OCI-LY3 (cell line): Measurements from ENCODE around the gene TCF12.

Experiments used
- H2AFZ ChIP-seq: fragments of 200-600, 300-600 bp; shearing (Covaris generic); 2 replicates; pipeline ENCODE4 v1.6.0; 2014; ENCODE audit warnings: antibody characterized with exemption, low read depth, low read length
- H3K27ac ChIP-seq: fragments of 200-600, 300-600 bp; sonication (generic); 2 replicates; pipeline ENCODE4 v1.5.1; 2014; ENCODE audit warnings: mild to moderate bottlenecking, low read length, moderate library complexity, mixed read lengths
- H3K27me3 ChIP-seq: fragments of 200-600, 300-600 bp; sonication (generic); 2 replicates; pipeline ENCODE4 v1.6.1; 2014; ENCODE audit warnings: low read depth, low read length, mixed read lengths
- H3K36me3 ChIP-seq: fragments of 200-600, 300-600 bp; sonication (generic); replicated peaks from 2 replicates; pipeline ENCODE3; 2014; ENCODE audit warnings: low read depth, low read length, mixed read lengths
- H3K4me1 ChIP-seq: fragments of 300-600, 200-600 bp; sonication (generic); 2 replicates; pipeline ENCODE4 v1.6.1; 2014; ENCODE audit warnings: low read length, mixed read lengths
- H3K4me2 ChIP-seq: fragments of 200-600, 300-600 bp; sonication (generic); 2 replicates; pipeline ENCODE4 v1.6.1; 2014; ENCODE audit warnings: low read length, mixed read lengths
- H3K4me3 ChIP-seq: fragments of 300-600, 200-600 bp; sonication (generic); 2 replicates; pipeline ENCODE4 v1.5.1; 2014; ENCODE audit warnings: antibody characterized with exemption, mild to moderate bottlenecking, low read length, moderate library complexity
- H3K79me2 ChIP-seq: fragments of 300-600, 200-600 bp; shearing (Covaris generic); 2 replicates; pipeline ENCODE4 v1.6.1; 2014; ENCODE audit warnings: mild to moderate bottlenecking, low read length, mixed read lengths
- H3K9ac ChIP-seq: fragments of 300-600, 200-600 bp; shearing (Covaris generic); 2 replicates; pipeline ENCODE4 v1.6.0; 2014; ENCODE audit warnings: mild to moderate bottlenecking, low read length, moderate library complexity
- H3K9me3 ChIP-seq: fragments of 200-600, 300-600 bp; shearing (Covaris generic); 2 replicates; pipeline ENCODE4 v1.6.1; 2014; ENCODE audit warnings: low read length, mixed read lengths; ENCODE audit not compliant: insufficient read depth
- H4K20me1 ChIP-seq: fragments of 200-600, 300-600 bp; sonication (generic); 2 replicates; pipeline ENCODE4 v1.6.1; 2016; ENCODE audit warnings: low read length, mixed read lengths; ENCODE audit not compliant: insufficient read depth
- CTCF ChIP-seq: fragments of 200-600, 300-600 bp; sonication (generic); IDR thresholded peaks from 2 replicates; pipeline ENCODE4 v1.5.1; 2014; ENCODE audit warnings: antibody characterized with exemption, low read length, low read depth
- EZH2phosphoT487 ChIP-seq: fragments of 200-600 bp; shearing (Covaris generic); IDR thresholded peaks from 2 replicates; pipeline ENCODE4 v1.6.1; 2018; ENCODE audit warnings: antibody characterized with exemption, mixed run types, low read depth

TCF12 gene

GRCh38 chr15:57033715-57034439, 115.4 kb downstream of the TCF12 start:
- Histone ChIP-seq H3K9me3 (no peaks in the 10 kb centered on the region), H3K4me3 (no peak overlapping the region), H3K4me1 (peaks cover 19% of the 10 kb centered on the region), H3K27me3 (no peaks in the 10 kb centered on the region), H2AFZ (no peak overlapping the region), H3K4me2 (no peak overlapping the region), H4K20me1 (peaks cover 10% of the 10 kb centered on the region; the same call in 1 of the 2 replicates), H3K79me2 (peaks cover 44% of the 10 kb centered on the region), H3K9ac (no peak overlapping the region), H3K36me3 (no peaks in the 10 kb centered on the region), H3K27ac (no peak overlapping the region)
- TF ChIP-seq CTCF (no peak), EZH2phosphoT487 (no peak)

GRCh38 chr15:57034613-57035012, 116.2 kb downstream of the TCF12 start:
- no peaks in the 10 kb centered on the region for H3K36me3 ChIP-seq
- no peak overlapping the region for H3K27ac ChIP-seq
- peaks cover 19% of the 10 kb centered on the region for H3K4me1 ChIP-seq
- H3K4me3 ChIP-seq, result no peak overlapping the region
- H3K9ac ChIP-seq, result no peak overlapping the region
- no peaks in the 10 kb centered on the region for H3K27me3 ChIP-seq
- H3K79me2 ChIP-seq, result peaks cover 50% of the 10 kb centered on the region
- H3K9me3 ChIP-seq, result no peaks in the 10 kb centered on the region
- H2AFZ ChIP-seq, result no peak overlapping the region
- H4K20me1 ChIP-seq, result peaks cover 14% of the 10 kb centered on the region; the same call in 1 of the 2 replicates
- no peak for TF ChIP-seq CTCF
- no peak for TF ChIP-seq EZH2phosphoT487
- no peak overlapping the region for H3K4me2 ChIP-seq

- H3K9me3 ChIP-seq, result no peaks in the 10 kb centered on the region
- H3K27me3 ChIP-seq, result no peaks in the 10 kb centered on the region
- H3K79me2 ChIP-seq, result peaks cover 44% of the 10 kb centered on the region
- no peak for TF ChIP-seq EZH2phosphoT487
- no peak for TF ChIP-seq CTCF
- H3K4me2 ChIP-seq, result no peak overlapping the region
- no peak overlapping the region for H3K9ac ChIP-seq
- H3K4me1 ChIP-seq, result peaks cover 19% of the 10 kb centered on the region
- H3K4me3 ChIP-seq, result no peak overlapping the region
- H2AFZ ChIP-seq, result no peak overlapping the region
- no peak overlapping the region for H3K27ac ChIP-seq
- H3K36me3 ChIP-seq, result no peaks in the 10 kb centered on the region
- H4K20me1 ChIP-seq, result peaks cover 14% of the 10 kb centered on the region; the same call in 1 of the 2 replicates
Observed at GRCh38 chr15:57035664-57036063, 117.2 kb downstream of the TCF12 start.

- Histone ChIP-seq H3K27me3 (no peaks in the 10 kb centered on the region), H3K4me3 (no peak overlapping the region), H3K4me2 (no peak overlapping the region), H3K4me1 (peaks cover 16% of the 10 kb centered on the region), H3K27ac (no peak overlapping the region), H3K9ac (no peak overlapping the region), H3K36me3 (no peaks in the 10 kb centered on the region), H4K20me1 (peaks cover 14% of the 10 kb centered on the region; the same call in 1 of the 2 replicates), H3K79me2 (peaks cover 44% of the 10 kb centered on the region), H2AFZ (no peak overlapping the region), H3K9me3 (no peaks in the 10 kb centered on the region)
- TF ChIP-seq CTCF (no peak), EZH2phosphoT487 (no peak)
Observed at GRCh38 chr15:57036352-57036751, 117.9 kb downstream of the TCF12 start.
